Measurements from ENCODE around the gene TIMM10B.
"Not testable (repeated sequence)": the region's sequence is repeated elsewhere in the genome, so short reads cannot be mapped to it uniquely, and the experiment has no call there.

The TIMM10B gene

GRCh38 chr11:6520265-6520664 lies 39.0 kb downstream of the TIMM10B start:
- no peak for DNase-seq

GRCh38 chr11:6521946-6522345 lies 40.6 kb downstream of the TIMM10B start:
- DNase-seq = not testable (repeated sequence)

GRCh38 chr11:6523253-6523652 lies 42.0 kb downstream of the TIMM10B start:
- DNase-seq = no peak

GRCh38 chr11:6526411-6527135 lies 45.3 kb downstream of the TIMM10B start:
- peak in 1 of 2 donors; percentile 1 for DNase-seq

- no peak for DNase-seq
These were observed 48.0 kb downstream of the TIMM10B start for GRCh38 chr11:6529266-6529665.

GRCh38 chr11:6530848-6531247 lies 49.5 kb downstream of the TIMM10B start:
- no peak for DNase-seq

- peak; percentile 21 to 65 for DNase-seq
These were observed 50.0 kb downstream of the TIMM10B start for GRCh38 chr11:6531267-6531752.

Data from CD4-positive, alpha-beta T cell treated with Interferon alpha-2 for 1 hour (primary cell).